Erythroblast (primary cell): ENCODE data around the gene PLCL2.

Experiments used
- GATA1 ChIP-seq: IDR thresholded peaks from 2 replicates; pipeline ENCODE4 v1.6.1; 2011; ENCODE audit warnings: low read depth, mild to moderate bottlenecking, control low read depth, low read length, moderate library complexity
- POLR2A ChIP-seq: IDR thresholded peaks from 2 replicates; pipeline ENCODE4 v1.6.1; 2011; ENCODE audit warnings: mild to moderate bottlenecking, low read length

DNA sequence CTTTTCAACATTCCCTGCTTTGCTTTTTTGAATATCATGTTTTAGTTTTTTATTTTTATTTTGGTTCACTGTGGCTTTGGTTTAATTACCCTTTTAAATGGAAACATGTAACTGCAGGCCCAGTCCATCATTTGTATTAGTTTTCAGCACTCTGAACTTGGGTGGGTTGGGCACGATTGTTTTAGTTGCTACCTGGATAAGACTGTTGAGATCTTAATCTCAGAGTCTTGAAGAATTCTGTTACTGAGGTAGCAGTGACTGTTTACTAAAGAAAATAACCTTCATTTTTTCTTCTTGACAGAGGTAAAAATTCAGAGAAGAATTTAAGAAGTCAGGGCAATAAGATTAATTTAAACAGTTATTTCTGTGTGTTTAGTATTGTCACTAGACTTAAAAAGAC is 15.2 kb downstream of the PLCL2 start:
- TF ChIP-seq POLR2A (no peak), GATA1 (no peak)
